AG09319 (cell line): ENCODE measurements around the gene KLF11.

Source experiments
- DNase-seq: peaks from one replicate; pipeline ENCODE4 v3.0.0-alpha.2; 2010; ENCODE audit warnings: low read depth; ENCODE audit errors: extremely low read depth
- CTCF ChIP-seq: IDR thresholded peaks from 2 replicates; pipeline ENCODE4 v1.5.1; 2011; ENCODE audit warnings: low read depth, mild to moderate bottlenecking, inconsistent platforms, low read length, moderate library complexity

Gene KLF11

DNA sequence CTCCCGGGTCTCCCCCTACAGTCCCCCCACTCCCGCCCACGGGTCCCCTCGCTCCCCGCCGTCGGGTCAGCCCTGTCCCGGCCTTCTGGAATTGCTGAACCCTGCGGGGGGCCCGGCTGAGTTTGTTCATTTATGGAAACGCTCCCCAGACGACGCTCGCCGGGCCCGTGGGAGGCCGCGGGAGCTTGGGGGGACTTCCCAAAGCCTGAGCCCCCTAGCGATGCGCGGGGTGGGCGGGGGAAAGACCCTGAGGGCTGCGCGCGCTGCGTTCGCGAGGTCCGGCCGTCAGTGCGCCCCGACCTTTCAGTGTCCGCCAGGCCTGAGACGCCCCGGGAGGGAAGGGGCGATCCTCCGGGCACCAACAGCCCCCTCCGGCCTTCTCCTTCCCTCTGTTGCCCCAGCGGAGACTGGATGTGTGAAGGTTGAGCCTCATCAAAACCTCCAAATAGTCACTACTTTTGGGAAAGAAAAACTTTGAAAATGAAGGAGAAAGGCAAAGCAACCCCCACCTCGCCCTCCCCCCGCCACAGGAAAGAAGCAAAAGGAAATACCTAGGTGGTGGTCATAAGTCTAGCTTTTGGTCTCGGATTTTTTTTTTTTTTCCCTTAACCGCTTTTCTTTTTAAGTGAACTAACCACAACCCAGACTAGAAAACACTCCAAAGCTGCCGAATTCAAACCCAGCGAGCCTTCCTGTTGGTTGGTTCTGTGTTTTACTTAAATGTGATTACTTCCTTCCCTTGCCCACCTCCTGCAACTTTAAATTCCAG, 37.4 kb downstream of the KLF11 start:
- DNase-seq, result no peak
- TF ChIP-seq CTCF, result no peak

GRCh38 chr2:10083046-10083445, 39.7 kb downstream of the KLF11 start:
- no peak for DNase-seq
- no peak for TF ChIP-seq CTCF

GRCh38 chr2:10083692-10084211, 40.4 kb downstream of the KLF11 start:
- TF ChIP-seq CTCF, result no peak
- no peak for DNase-seq

GRCh38 chr2:10084223-10084865, 41.0 kb downstream of the KLF11 start:
- TF ChIP-seq CTCF, result no peak

DNA sequence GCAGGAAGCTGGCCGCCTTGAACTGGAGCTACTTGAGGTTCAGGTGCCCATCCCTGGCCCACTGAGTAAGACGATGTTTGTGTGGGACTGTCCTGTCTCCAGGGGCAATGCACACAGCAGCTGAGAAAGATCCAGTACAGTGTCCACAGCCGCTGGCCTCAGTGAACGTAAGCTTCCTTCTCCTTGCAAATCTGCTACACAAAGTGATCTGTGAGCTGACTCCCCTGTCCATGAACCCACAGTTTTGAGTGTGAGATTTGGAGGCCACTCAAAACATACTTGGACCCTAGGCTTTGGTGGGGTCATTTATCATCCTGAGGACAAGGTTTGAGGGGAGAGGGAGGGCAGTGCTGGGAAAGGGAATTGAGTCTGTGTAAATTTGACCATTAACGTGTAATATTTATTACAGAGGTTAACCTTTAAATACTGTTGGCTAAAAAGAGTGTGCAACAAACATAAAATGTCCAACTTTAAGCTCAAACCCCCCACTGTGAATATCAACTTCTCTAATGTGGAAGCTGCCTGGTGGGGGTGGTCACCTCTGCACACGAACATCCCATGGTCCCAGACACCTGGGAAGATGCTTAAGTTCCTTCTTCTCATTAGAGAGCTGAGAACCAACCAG, 41.8 kb downstream of the KLF11 start:
- DNase-seq, result no peak
- TF ChIP-seq CTCF, result no peak

More at GRCh38 chr2:10084223-10084865, 41.0 kb downstream of the KLF11 start:
- no peak for DNase-seq

- no peak for TF ChIP-seq CTCF
- no peak for DNase-seq
These were observed 42.3 kb downstream of the KLF11 start for GRCh38 chr2:10085668-10086059.

- DNase-seq, result no peak
- TF ChIP-seq CTCF, result no peak
These were observed 43.6 kb downstream of the KLF11 start for GRCh38 chr2:10086950-10087349.
